Astrocyte (in vitro differentiated cells and primary cell): ENCODE data around the gene PRAMEF12.

ENCODE experiments used
- EZH2 ChIP-seq: IDR thresholded peaks from 2 replicates; pipeline ENCODE4 v1.6.1; 2012; ENCODE audit warnings: mild to moderate bottlenecking, low read length, inconsistent platforms; ENCODE audit not compliant: insufficient read depth
- TF ChIP-seq, protein P1 (sequence below): IDR thresholded peaks from 2 replicates; pipeline ENCODE4 v1.5.1; 2011; ENCODE audit warnings: low read depth, mild to moderate bottlenecking, inconsistent platforms, low read length, moderate library complexity; ENCODE audit not compliant: insufficient read depth

- TF ChIP-seq, protein P1, sequence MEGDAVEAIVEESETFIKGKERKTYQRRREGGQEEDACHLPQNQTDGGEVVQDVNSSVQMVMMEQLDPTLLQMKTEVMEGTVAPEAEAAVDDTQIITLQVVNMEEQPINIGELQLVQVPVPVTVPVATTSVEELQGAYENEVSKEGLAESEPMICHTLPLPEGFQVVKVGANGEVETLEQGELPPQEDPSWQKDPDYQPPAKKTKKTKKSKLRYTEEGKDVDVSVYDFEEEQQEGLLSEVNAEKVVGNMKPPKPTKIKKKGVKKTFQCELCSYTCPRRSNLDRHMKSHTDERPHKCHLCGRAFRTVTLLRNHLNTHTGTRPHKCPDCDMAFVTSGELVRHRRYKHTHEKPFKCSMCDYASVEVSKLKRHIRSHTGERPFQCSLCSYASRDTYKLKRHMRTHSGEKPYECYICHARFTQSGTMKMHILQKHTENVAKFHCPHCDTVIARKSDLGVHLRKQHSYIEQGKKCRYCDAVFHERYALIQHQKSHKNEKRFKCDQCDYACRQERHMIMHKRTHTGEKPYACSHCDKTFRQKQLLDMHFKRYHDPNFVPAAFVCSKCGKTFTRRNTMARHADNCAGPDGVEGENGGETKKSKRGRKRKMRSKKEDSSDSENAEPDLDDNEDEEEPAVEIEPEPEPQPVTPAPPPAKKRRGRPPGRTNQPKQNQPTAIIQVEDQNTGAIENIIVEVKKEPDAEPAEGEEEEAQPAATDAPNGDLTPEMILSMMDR: no peak
- no peak for TF ChIP-seq EZH2
Observed at GRCh38 chr1:12757836-12758235, 15.7 kb upstream of the PRAMEF12 start.
